ENCODE results near the gene DDAH1. TPM values are rescaled to one million over a fixed set of nuclear protein-coding genes. Genes with fewer than 3 reads are reported as not detected.

DDAH1 gene
- total and polyA plus RNA-seq, 9 donors: 3.3 to 32.3 (median 11.7) TPM

DNA sequence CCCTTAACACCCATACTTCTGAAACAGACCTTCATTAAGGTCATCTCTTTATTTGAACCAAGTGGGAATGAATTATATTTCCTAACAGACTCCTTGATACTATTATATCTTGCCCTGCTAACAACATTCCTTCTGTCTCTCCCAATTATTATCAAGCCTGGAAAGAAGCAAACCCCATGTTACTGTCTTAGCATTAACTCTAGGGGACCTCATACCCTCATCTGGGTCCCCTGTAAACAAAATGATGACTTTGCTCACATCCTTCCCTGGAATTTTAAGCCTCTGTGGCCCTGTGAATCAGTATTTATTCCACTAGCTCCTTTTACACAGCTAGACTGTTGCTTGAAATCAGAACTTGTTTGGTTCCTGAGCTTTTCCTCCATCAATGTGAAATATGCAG, 150.2 kb downstream of the DDAH1 start:
- no peak for DNase-seq
- TF ChIP-seq, protein P1, sequence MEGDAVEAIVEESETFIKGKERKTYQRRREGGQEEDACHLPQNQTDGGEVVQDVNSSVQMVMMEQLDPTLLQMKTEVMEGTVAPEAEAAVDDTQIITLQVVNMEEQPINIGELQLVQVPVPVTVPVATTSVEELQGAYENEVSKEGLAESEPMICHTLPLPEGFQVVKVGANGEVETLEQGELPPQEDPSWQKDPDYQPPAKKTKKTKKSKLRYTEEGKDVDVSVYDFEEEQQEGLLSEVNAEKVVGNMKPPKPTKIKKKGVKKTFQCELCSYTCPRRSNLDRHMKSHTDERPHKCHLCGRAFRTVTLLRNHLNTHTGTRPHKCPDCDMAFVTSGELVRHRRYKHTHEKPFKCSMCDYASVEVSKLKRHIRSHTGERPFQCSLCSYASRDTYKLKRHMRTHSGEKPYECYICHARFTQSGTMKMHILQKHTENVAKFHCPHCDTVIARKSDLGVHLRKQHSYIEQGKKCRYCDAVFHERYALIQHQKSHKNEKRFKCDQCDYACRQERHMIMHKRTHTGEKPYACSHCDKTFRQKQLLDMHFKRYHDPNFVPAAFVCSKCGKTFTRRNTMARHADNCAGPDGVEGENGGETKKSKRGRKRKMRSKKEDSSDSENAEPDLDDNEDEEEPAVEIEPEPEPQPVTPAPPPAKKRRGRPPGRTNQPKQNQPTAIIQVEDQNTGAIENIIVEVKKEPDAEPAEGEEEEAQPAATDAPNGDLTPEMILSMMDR (IDR thresholded peaks at IDR 0.05): no peak
- TF ChIP-seq POLR2A (IDR thresholded peaks at IDR 0.05) (no peak), EP300 (IDR thresholded peaks at IDR 0.05) (no peak)
- intact Hi-C loops (cut with DNase I): loop anchor here in 1 of 4 donors (10.0 kb wide), 1 partner anchor 150 kb away; the partner anchor contains the start of gene DDAH1
- Histone ChIP-seq H3K27me3 (no peaks in the 10 kb centered on the region), H3K4me1 (ENCODE audit: insufficient read depth) (peaks cover 8% of the 10 kb centered on the region), H3K36me3 (no peaks in the 10 kb centered on the region), H3K27ac (no peak overlapping the region), H3K4me3 (no peak overlapping the region), H3K9me3 (no peaks in the 10 kb centered on the region)

GRCh38 chr1:85313888-85314696, 150.9 kb downstream of the DDAH1 start:
- Histone ChIP-seq H3K27ac (no peak overlapping the region), H3K27me3 (no peaks in the 10 kb centered on the region), H3K36me3 (no peaks in the 10 kb centered on the region), H3K4me3 (no peak overlapping the region), H3K9me3 (no peaks in the 10 kb centered on the region), H3K4me1 (ENCODE audit: insufficient read depth) (peaks cover 8% of the 10 kb centered on the region)
- intact Hi-C loops (cut with DNase I): loop anchor here in 1 of 4 donors (10.0 kb wide), 1 partner anchor 151 kb away; the partner anchor contains the start of gene DDAH1
- DNase-seq: no peak
- TF ChIP-seq, protein P1 (IDR thresholded peaks at IDR 0.05): no peak
- TF ChIP-seq POLR2A (IDR thresholded peaks at IDR 0.05) (no peak), EP300 (IDR thresholded peaks at IDR 0.05) (no peak)
- WGBS, 3 donors: 23 to 27% (median 24%) methylated on average over 3 of the region's 3 CpGs

DNA sequence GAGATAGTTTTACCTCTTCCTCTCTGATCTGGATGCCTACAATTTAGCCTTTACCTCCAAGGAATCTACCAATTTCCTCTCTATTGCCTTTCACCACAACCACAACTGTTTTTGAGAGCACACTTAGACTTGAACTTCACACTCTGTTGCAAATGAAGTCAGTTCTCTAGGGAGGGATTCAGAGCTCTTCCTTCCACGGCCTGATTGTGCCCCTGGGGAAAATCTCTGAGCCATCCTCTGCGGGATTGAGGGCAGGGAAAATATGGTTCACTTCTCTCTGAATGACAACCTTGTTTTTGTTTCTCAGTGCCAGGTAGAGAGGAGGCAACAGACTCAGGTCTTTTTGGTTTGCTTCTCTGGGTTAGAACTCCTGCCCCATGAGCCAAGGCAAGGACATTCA, 153.1 kb downstream of the DDAH1 start:
- TF ChIP-seq EP300 (IDR thresholded peaks at IDR 0.05): no peak
- TF ChIP-seq, protein P1 (IDR thresholded peaks at IDR 0.05): no peak
- TF ChIP-seq POLR2A (IDR thresholded peaks at IDR 0.05): no peak
- H3K9me3 ChIP-seq: no peaks in the 10 kb centered on the region
- H3K4me1 ChIP-seq (ENCODE audit: insufficient read depth): peaks cover 8% of the 10 kb centered on the region
- intact Hi-C loops (cut with DNase I): loop anchor here in 1 of 4 donors (10.0 kb wide), 1 partner anchor 153 kb away; the partner anchor contains the start of gene DDAH1
- H3K27me3 ChIP-seq: no peaks in the 10 kb centered on the region
- no peak overlapping the region for H3K4me3 ChIP-seq
- H3K36me3 ChIP-seq: no peaks in the 10 kb centered on the region
- DNase-seq: no peak
- 81 to 88% (median 85%) methylated on average over 2 of the region's 2 CpGs for WGBS, 3 donors
- H3K27ac ChIP-seq: no peak overlapping the region

DNA sequence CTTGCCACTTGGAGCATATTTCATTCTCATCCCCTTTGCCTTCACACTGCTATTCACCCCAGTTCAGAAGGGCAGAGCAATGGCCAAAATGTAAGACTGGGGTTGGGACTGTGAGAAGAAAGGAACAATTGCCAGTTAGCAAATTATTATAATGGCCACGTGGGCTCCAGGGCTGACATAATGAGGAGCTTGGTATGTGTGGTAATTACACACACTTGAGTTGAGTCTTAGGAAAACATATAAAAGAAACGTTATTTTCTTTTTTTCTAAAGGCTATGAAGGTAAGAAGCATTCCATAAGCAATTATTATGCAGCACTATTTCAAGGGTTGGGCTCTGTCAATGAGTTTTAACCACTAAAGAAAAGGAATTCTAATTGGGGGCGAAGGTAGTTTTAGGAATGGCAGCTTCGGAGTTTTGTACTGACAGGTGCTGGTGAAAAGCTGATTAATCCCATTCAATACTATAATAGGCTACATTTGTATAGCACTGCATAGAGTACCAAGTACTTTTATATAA, 156.1 kb downstream of the DDAH1 start:
- TF ChIP-seq, protein P1 (IDR thresholded peaks at IDR 0.05): no peak
- TF ChIP-seq POLR2A (IDR thresholded peaks at IDR 0.05): no peak
- TF ChIP-seq EP300 (IDR thresholded peaks at IDR 0.05): no peak
- WGBS, 3 donors: 72 to 77% (median 72%) methylated on average over 4 of the region's 4 CpGs
- H3K4me1 ChIP-seq (ENCODE audit: insufficient read depth): peaks cover 2% of the 10 kb centered on the region
- no peak overlapping the region for H3K4me3 ChIP-seq
- H3K9me3 ChIP-seq: no peaks in the 10 kb centered on the region
- H3K27ac ChIP-seq: no peak overlapping the region
- no peak for DNase-seq
- H3K27me3 ChIP-seq: no peaks in the 10 kb centered on the region
- no peaks in the 10 kb centered on the region for H3K36me3 ChIP-seq
- intact Hi-C loops (cut with DNase I): loop anchor here (5.0 to 10.0 kb wide), 4 partner anchors 196 to 386 kb away; partner anchors contain the start of gene CCN1 (in 1 of the 4)

Data from ovary (tissue), 9 donors.